Activated T-helper 1 cell treated with anti-CD3 and anti-CD28 coated beads, Interleukin-2, amount 50 U/mL, for 16 hours (primary cell): ENCODE data around the gene BAIAP2L2.

Experiments
- DNase-seq, 2 donors: peaks; one replicate each; pipeline ENCODE4 v3.0.0-alpha.2; 2020; ENCODE audit warnings: low read depth in 1 of 2, low spot score in 1 of 2

Gene BAIAP2L2

GRCh38 chr22:38107692-38108515, 2.6 kb downstream of the BAIAP2L2 start:
- no peak for DNase-seq

- no peak for DNase-seq
Observed at GRCh38 chr22:38106814-38107578, 3.5 kb downstream of the BAIAP2L2 start.

- DNase-seq: no peak
Observed at GRCh38 chr22:38104084-38104483, 6.4 kb downstream of the BAIAP2L2 start.

- DNase-seq: no peak
Observed at GRCh38 chr22:38103641-38104040, 6.8 kb downstream of the BAIAP2L2 start.

- DNase-seq: no peak
Observed at GRCh38 chr22:38098410-38099249, 11.9 kb downstream of the BAIAP2L2 start.

- no peak for DNase-seq
Observed at GRCh38 chr22:38097557-38098409, 12.7 kb downstream of the BAIAP2L2 start.

GRCh38 chr22:38097058-38097457, 13.4 kb downstream of the BAIAP2L2 start:
- DNase-seq: no peak

- DNase-seq: no peak
Observed at GRCh38 chr22:38089474-38089851, 21.0 kb downstream of the BAIAP2L2 start.

GRCh38 chr22:38088629-38089473, 21.6 kb downstream of the BAIAP2L2 start:
- no peak for DNase-seq

GRCh38 chr22:38087855-38088254, 22.6 kb downstream of the BAIAP2L2 start:
- no peak for DNase-seq

GRCh38 chr22:38086942-38087341, 23.5 kb downstream of the BAIAP2L2 start:
- no peak for DNase-seq

- DNase-seq: no peak
Observed at GRCh38 chr22:38086001-38086845, 24.3 kb downstream of the BAIAP2L2 start.

GRCh38 chr22:38085501-38085900, 25.0 kb downstream of the BAIAP2L2 start:
- no peak for DNase-seq

- no peak for DNase-seq
Observed at GRCh38 chr22:38085056-38085455, 25.4 kb downstream of the BAIAP2L2 start.

GRCh38 chr22:38083931-38084631, 26.4 kb downstream of the BAIAP2L2 start, which contains the start of gene SLC16A8:
Gene SLC16A8, minus strand, starts transcription at chr22:38084184. Its CDS starts 1,311 bp downstream, at chr22:38082873.
- no peak for DNase-seq

- DNase-seq: no peak
Observed at GRCh38 chr22:38082986-38083710, 27.3 kb downstream of the BAIAP2L2 start.
